ENCODE measurements around the gene ACACB.
A peak's percentile ranks its signal among the peaks of the same experiment; 100 is the strongest.

ACACB gene

DNA sequence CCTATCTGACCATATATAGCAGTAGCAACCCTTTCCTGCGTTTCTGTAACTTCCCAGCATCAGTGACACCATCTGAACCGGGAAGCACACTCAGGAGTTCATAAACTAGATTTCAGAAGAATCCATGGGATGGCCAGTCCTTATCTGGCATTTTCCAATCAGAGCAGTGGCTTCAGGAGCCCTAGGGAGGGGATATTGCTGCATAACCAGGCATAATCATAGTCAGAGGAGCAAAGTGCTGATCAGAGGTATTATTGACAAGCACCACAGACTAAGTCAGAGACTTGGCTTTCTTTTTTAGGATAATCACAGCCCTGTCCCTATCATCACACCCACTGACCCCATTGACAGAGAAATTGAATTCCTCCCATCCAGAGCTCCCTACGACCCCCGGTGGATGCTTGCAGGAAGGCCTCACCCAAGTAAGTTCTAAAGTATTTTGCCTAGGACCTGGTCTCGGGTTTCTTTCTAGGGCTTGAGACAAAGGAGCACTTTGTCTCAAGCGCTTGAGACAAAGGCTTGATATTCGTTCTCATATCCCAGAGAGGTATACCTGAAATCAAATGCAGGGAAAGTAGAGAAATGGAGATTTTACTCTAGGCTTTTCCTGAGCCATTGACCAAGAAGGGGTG, 137.6 kb downstream of the ACACB start:
- TF ChIP-seq, protein P1, sequence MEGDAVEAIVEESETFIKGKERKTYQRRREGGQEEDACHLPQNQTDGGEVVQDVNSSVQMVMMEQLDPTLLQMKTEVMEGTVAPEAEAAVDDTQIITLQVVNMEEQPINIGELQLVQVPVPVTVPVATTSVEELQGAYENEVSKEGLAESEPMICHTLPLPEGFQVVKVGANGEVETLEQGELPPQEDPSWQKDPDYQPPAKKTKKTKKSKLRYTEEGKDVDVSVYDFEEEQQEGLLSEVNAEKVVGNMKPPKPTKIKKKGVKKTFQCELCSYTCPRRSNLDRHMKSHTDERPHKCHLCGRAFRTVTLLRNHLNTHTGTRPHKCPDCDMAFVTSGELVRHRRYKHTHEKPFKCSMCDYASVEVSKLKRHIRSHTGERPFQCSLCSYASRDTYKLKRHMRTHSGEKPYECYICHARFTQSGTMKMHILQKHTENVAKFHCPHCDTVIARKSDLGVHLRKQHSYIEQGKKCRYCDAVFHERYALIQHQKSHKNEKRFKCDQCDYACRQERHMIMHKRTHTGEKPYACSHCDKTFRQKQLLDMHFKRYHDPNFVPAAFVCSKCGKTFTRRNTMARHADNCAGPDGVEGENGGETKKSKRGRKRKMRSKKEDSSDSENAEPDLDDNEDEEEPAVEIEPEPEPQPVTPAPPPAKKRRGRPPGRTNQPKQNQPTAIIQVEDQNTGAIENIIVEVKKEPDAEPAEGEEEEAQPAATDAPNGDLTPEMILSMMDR (IDR thresholded peaks at IDR 0.05; ENCODE audit: low read length, missing control alignments) = no peak
- H3K4me3 ChIP-seq (replicated peaks; ENCODE audit: low read depth, low read length) = no peak overlapping the region
- DNase-seq (ENCODE audit: low read depth) = no peak

DNA sequence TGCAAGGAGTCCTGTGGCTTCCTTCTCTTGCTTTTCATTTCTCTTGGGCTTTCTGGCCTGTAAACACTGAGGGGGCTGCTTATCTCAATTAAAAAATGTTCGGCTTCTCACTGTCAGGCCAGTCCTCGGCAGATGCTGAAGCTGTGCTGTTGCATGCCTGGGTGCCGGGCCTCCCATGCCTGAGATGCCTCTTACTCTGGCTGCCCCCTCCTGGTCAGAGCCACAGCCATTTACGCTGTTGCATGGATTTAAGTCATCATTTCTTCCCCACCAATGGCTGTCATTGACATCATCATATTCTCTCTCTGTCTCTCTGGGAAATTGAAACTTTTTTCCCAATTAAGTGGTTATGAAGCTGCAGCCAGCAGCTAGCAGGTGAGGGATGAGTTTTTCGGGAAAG, 139.0 kb downstream of the ACACB start:
- TF ChIP-seq, protein P1 (IDR thresholded peaks at IDR 0.05; ENCODE audit: low read length, missing control alignments) = peak; percentile 20
- DNase-seq (ENCODE audit: low read depth) = peak; percentile 43
- no peak overlapping the region for H3K4me3 ChIP-seq (replicated peaks; ENCODE audit: low read depth, low read length)

DNA sequence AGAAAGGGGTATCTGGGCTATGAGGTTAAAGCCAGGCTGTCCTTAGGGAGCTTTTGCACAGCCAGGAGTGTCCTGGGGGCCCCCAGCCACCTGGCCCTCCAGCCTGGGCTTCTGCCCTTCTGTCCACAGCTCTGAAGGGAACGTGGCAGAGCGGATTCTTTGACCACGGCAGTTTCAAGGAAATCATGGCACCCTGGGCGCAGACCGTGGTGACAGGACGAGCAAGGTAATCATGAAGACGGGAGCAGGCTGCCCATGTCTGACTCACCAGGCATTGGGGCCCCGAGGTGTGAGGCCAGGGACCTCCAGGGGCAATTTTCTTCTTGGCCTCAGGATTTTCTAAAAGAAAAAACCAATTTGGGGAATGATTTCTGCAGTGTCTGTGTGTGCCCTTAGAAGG, 139.6 kb downstream of the ACACB start:
- H3K4me3 ChIP-seq (replicated peaks; ENCODE audit: low read depth, low read length) = no peak overlapping the region
- DNase-seq (ENCODE audit: low read depth) = no peak
- TF ChIP-seq, protein P1 (IDR thresholded peaks at IDR 0.05; ENCODE audit: low read length, missing control alignments) = no peak

DNA sequence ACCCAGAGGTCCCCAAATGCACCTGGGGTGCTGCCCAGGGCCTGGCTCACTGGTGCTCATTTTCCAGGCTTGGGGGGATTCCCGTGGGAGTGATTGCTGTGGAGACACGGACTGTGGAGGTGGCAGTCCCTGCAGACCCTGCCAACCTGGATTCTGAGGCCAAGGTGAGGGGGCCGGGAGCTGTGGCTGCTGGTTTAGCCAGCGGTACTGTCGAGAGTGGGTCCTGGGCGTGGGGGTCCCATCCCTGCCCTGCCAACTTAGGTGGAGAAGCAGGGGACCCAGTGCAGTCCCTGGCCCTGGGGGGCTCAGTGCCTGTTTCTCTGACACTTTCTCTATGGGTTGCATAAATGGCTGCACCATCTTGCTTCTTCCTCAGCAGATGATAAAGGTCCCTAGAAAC, 141.8 kb downstream of the ACACB start:
- H3K4me3 ChIP-seq (replicated peaks; ENCODE audit: low read depth, low read length) = no peak overlapping the region
- TF ChIP-seq, protein P1 (IDR thresholded peaks at IDR 0.05; ENCODE audit: low read length, missing control alignments) = no peak
- DNase-seq (ENCODE audit: low read depth) = no peak

DNA sequence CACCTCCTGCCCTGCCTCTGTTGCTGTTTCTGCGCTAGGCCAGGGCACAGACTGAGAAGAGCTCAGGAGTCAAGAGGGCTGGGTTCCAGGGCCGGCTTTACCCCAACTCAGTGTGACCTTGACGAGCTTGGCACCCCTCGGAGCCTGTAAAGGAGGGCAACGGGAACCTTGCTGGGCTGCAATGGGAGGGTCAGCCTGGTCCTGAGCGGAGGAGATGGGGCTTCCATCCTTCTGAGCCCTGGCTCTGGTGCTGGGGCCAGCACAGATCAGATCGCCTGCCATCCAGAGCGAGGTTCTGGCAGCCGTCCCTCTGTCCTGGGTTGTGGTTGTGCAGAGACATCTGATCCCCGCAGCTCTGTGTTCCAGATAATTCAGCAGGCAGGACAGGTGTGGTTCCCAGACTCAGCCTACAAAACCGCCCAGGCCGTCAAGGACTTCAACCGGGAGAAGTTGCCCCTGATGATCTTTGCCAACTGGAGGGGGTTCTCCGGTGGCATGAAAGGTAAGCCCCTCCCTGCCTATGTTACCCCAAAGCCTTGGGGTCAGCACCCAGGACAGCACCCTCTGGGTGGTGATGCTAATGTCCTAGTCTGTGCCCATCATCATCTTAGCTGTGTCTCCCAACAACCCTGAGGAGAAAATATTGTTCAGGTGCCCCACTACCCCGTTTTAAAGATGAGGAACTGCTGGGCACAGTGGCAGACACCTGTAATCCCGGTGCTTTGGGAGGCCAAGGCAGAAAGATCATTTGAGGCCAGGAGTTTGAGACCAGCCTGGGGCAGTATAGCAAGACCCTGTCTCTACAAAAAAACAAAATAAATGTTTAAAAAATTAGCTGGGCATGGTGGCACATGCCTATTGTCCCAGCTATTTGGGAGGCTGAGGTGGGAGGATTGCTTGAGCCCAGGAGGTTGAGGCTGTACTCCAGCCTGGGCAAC, 142.5 kb downstream of the ACACB start:
- TF ChIP-seq, protein P1 (IDR thresholded peaks at IDR 0.05; ENCODE audit: low read length, missing control alignments) = no peak
- no peak for DNase-seq (ENCODE audit: low read depth)
- no peak overlapping the region for H3K4me3 ChIP-seq (replicated peaks; ENCODE audit: low read depth, low read length)

DNA sequence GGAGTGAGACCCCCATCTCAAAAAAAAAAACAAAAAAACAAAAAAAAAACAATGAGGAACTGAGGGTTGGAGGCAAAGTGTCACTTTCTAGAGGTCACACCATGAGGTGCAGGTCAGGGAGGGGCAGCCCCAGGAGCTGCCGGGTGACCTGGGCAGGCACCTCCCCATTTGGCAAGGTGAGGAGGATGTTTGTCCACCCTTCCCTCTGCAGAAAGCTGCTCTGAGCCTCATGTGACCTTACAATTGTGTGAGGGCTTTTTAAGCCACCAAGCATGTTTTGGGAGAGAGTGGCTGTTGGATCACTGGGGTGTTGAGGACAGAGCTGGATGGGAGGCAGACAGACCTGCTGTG, 143.1 kb downstream of the ACACB start:
- H3K4me3 ChIP-seq (replicated peaks; ENCODE audit: low read depth, low read length) = no peak overlapping the region
- no peak for DNase-seq (ENCODE audit: low read depth)
- TF ChIP-seq, protein P1 (IDR thresholded peaks at IDR 0.05; ENCODE audit: low read length, missing control alignments) = no peak

Data from fibroblast of pulmonary artery (primary cell).